Measurements from ENCODE around the gene SLC38A3.

Gene SLC38A3

DNA sequence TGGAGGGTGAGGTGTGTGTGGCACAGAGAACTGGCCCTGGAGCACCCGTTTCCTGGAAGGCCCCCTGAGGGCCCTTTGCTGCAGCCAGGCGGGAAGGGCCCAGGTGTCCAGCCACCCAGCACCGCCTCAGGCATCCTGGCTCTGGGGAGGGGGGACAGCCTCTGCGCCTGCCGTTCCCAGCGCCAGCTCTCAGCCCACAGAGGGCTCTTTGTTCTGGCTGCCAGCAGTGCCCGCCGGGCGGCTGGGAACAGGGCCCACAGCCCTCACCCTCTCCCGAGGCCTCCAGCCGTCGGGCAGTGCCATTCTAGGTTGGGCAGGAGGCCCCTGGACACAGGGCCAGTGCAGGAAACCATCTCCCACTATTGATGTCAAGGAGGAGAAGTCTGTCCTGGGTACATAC lies 8.3 kb downstream of the SLC38A3 start:
- peaks cover 2 to 3% of the 10 kb centered on the region in 2 experiments for H3K4me1 ChIP-seq (ENCODE audit: control insufficient read depth in 1 of 2, insufficient read depth in 2 of 2, low read length in 2 of 2)
- no peak overlapping the region for H3K4me3 ChIP-seq (ENCODE audit: low read depth, low read length)
- no peak overlapping the region for H4K8ac ChIP-seq (ENCODE audit: low read depth, low read length)
- WGBS (ENCODE audit: extremely low coverage, insufficient coverage, insufficient read length) = no CpG with 5 or more reads among the region's 12 CpGs
- H4K12ac ChIP-seq (ENCODE audit: low read depth, low read length) = no peak overlapping the region
- H3K23ac ChIP-seq (ENCODE audit: low read length) = no peak overlapping the region
- no peak overlapping the region for H2AFZ ChIP-seq (ENCODE audit: insufficient read depth, low read length, poor library complexity)
- H3K27me3 ChIP-seq (ENCODE audit: insufficient read depth, low read length) = no peaks in the 10 kb centered on the region
- no peak overlapping the region for H4K91ac ChIP-seq (ENCODE audit: low read depth, low read length)
- H3K27ac ChIP-seq (ENCODE audit: low read depth, low read length) = no peak overlapping the region
- H2BK12ac ChIP-seq (ENCODE audit: low read length) = no peak overlapping the region
- no peak overlapping the region for H2BK5ac ChIP-seq (ENCODE audit: low read depth, low read length, poor library complexity)
- H3K36me3 ChIP-seq (ENCODE audit: control insufficient read depth in 1 of 2, insufficient read depth in 2 of 2, low read length in 2 of 2) = peaks cover 0 to 2% of the 10 kb centered on the region in 2 experiments
- no peak overlapping the region for H3K18ac ChIP-seq (ENCODE audit: low read length)
- H3K9ac ChIP-seq (ENCODE audit: low read length) = no peak overlapping the region
- H3K4ac ChIP-seq (ENCODE audit: low read depth, low read length) = no peak overlapping the region
- no peak overlapping the region for H3K14ac ChIP-seq (ENCODE audit: low read length)
- H3K4me2 ChIP-seq (ENCODE audit: low read length) = no peak overlapping the region
- no peak overlapping the region for H2BK120ac ChIP-seq (ENCODE audit: insufficient read depth, low read length, poor library complexity)
- no peaks in the 10 kb centered on the region for H3K79me2 ChIP-seq (ENCODE audit: control insufficient read depth, insufficient read depth, low read length, poor library complexity)
- H2AK5ac ChIP-seq (ENCODE audit: low read length) = no peak overlapping the region
- peaks cover 3% of the 10 kb centered on the region for H3K9me3 ChIP-seq (ENCODE audit: insufficient read depth, low read depth, low read length)
- DNase-seq = no peak
- no peaks in the 10 kb centered on the region for H3K79me1 ChIP-seq (ENCODE audit: low read length)

DNA sequence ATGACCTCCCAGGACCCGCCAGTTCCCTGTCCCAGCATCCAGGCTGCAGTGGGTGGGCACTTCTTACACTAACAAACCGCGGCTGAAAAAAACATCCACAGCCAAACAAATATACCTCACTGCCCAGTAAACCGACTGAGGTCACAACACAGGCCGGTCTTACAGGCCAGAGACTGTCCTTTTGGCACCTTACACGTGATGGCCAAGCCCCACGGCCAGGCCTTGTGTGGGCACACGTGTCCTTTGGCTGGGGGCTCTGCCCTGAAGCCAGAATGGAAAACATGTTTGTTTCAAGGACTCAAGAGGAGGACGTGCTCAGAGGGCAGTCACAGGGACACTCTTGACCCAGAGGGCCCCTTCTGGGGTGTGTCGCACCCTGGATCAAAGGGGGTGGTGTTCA lies 9.8 kb downstream of the SLC38A3 start:
- Histone ChIP-seq H3K23ac (ENCODE audit: low read length) (no peak overlapping the region), H4K8ac (ENCODE audit: low read depth, low read length) (no peak overlapping the region), H3K14ac (ENCODE audit: low read length) (no peak overlapping the region)

DNA sequence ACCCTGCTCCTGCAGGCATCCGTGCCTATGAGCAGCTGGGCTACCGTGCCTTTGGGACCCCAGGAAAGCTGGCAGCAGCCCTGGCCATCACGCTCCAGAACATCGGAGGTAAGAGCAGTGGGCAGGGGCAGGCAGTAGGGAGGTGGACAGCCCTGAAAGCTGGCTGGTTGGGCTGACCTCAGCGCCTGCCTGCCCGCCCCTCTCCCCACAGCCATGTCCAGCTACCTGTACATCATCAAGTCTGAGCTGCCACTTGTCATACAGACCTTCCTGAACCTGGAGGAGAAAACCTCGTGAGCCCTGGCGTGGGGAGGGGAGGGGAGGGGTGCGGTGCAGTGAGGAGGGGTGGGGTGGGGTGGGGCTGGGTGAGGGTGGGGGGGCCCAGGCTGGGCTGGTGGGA lies 10.5 kb downstream of the SLC38A3 start:
- no CpG with 5 or more reads among the region's 9 CpGs for WGBS (ENCODE audit: extremely low coverage, insufficient coverage, insufficient read length)

More for the DNA sequence above, 9.8 kb downstream of the SLC38A3 start:
- Histone ChIP-seq H2BK5ac (ENCODE audit: low read depth, low read length, poor library complexity) (no peak overlapping the region), H4K12ac (ENCODE audit: low read depth, low read length) (no peak overlapping the region), H3K9me3 (ENCODE audit: insufficient read depth, low read depth, low read length) (peaks cover 3% of the 10 kb centered on the region), H3K36me3 (ENCODE audit: control insufficient read depth in 1 of 2, insufficient read depth in 2 of 2, low read length in 2 of 2) (peaks cover 2 to 4% of the 10 kb centered on the region in 2 experiments), H3K4me2 (ENCODE audit: low read length) (no peak overlapping the region), H3K79me1 (ENCODE audit: low read length) (no peaks in the 10 kb centered on the region), H3K4ac (ENCODE audit: low read depth, low read length) (no peak overlapping the region), H2BK12ac (ENCODE audit: low read length) (no peak overlapping the region), H2AK5ac (ENCODE audit: low read length) (no peak overlapping the region), H3K9ac (ENCODE audit: low read length) (no peak overlapping the region), H3K27me3 (ENCODE audit: insufficient read depth, low read length) (no peaks in the 10 kb centered on the region), H3K4me1 (ENCODE audit: control insufficient read depth in 1 of 2, insufficient read depth in 2 of 2, low read length in 2 of 2) (peaks cover 2 to 3% of the 10 kb centered on the region in 2 experiments), H2AFZ (ENCODE audit: insufficient read depth, low read length, poor library complexity) (no peak overlapping the region), H3K79me2 (ENCODE audit: control insufficient read depth, insufficient read depth, low read length, poor library complexity) (no peaks in the 10 kb centered on the region), H3K27ac (ENCODE audit: low read depth, low read length) (no peak overlapping the region), H3K18ac (ENCODE audit: low read length) (no peak overlapping the region), H4K91ac (ENCODE audit: low read depth, low read length) (no peak overlapping the region), H2BK120ac (ENCODE audit: insufficient read depth, low read length, poor library complexity) (no peak overlapping the region), H3K4me3 (ENCODE audit: low read depth, low read length) (no peak overlapping the region)
- DNase-seq = no peak
- no CpG with 5 or more reads among the region's 10 CpGs for WGBS (ENCODE audit: extremely low coverage, insufficient coverage, insufficient read length)

DNA sequence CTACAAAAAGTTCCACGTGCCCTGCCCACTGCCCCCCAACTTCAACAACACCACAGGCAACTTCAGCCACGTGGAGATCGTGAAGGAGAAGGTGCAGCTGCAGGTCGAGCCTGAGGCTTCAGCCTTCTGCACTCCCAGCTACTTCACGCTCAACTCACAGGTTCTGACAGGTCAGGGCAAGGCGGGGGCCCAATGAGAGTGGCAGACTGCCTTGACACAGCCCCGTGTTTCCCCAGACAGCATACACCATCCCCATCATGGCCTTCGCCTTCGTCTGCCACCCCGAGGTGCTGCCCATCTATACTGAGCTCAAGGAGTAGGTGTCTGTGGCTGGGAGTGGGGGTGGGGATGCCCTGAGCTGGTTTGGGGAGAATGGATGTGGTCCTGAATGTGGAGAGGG lies 12.6 kb downstream of the SLC38A3 start:
- H4K8ac ChIP-seq (ENCODE audit: low read depth, low read length) = no peak overlapping the region
- no peaks in the 10 kb centered on the region for H3K27me3 ChIP-seq (ENCODE audit: insufficient read depth, low read length)
- H3K79me2 ChIP-seq (ENCODE audit: control insufficient read depth, insufficient read depth, low read length, poor library complexity) = no peaks in the 10 kb centered on the region
- H2BK12ac ChIP-seq (ENCODE audit: low read length) = no peak overlapping the region
- H3K4me2 ChIP-seq (ENCODE audit: low read length) = no peak overlapping the region
- H2AK5ac ChIP-seq (ENCODE audit: low read length) = no peak overlapping the region
- H3K4me3 ChIP-seq (ENCODE audit: low read depth, low read length) = no peak overlapping the region
- no peak overlapping the region for H4K91ac ChIP-seq (ENCODE audit: low read depth, low read length)
- H3K14ac ChIP-seq (ENCODE audit: low read length) = no peak overlapping the region
- H2BK120ac ChIP-seq (ENCODE audit: insufficient read depth, low read length, poor library complexity) = no peak overlapping the region
- H3K4ac ChIP-seq (ENCODE audit: low read depth, low read length) = no peak overlapping the region
- no peak overlapping the region for H3K23ac ChIP-seq (ENCODE audit: low read length)
- H3K79me1 ChIP-seq (ENCODE audit: low read length) = no peaks in the 10 kb centered on the region
- H3K4me1 ChIP-seq (ENCODE audit: control insufficient read depth in 1 of 2, insufficient read depth in 2 of 2, low read length in 2 of 2) = peaks cover 2 to 3% of the 10 kb centered on the region in 2 experiments
- no peak overlapping the region for H3K27ac ChIP-seq (ENCODE audit: low read depth, low read length)
- peaks cover 2 to 4% of the 10 kb centered on the region in 2 experiments for H3K36me3 ChIP-seq (ENCODE audit: control insufficient read depth in 1 of 2, insufficient read depth in 2 of 2, low read length in 2 of 2)
- no CpG with 5 or more reads among the region's 10 CpGs for WGBS (ENCODE audit: extremely low coverage, insufficient coverage, insufficient read length)
- H2AFZ ChIP-seq (ENCODE audit: insufficient read depth, low read length, poor library complexity) = no peak overlapping the region
- H3K9ac ChIP-seq (ENCODE audit: low read length) = no peak overlapping the region
- H2BK5ac ChIP-seq (ENCODE audit: low read depth, low read length, poor library complexity) = no peak overlapping the region
- H4K12ac ChIP-seq (ENCODE audit: low read depth, low read length) = no peak overlapping the region
- no peak for DNase-seq
- no peak overlapping the region for H3K18ac ChIP-seq (ENCODE audit: low read length)
- H3K9me3 ChIP-seq (ENCODE audit: insufficient read depth, low read depth, low read length) = peaks cover 3% of the 10 kb centered on the region

More for the DNA sequence above, 10.5 kb downstream of the SLC38A3 start:
- Histone ChIP-seq H3K79me2 (ENCODE audit: control insufficient read depth, insufficient read depth, low read length, poor library complexity) (no peaks in the 10 kb centered on the region), H3K14ac (ENCODE audit: low read length) (no peak overlapping the region), H2AK5ac (ENCODE audit: low read length) (no peak overlapping the region), H4K91ac (ENCODE audit: low read depth, low read length) (no peak overlapping the region), H3K9me3 (ENCODE audit: insufficient read depth, low read depth, low read length) (peaks cover 3% of the 10 kb centered on the region), H3K9ac (ENCODE audit: low read length) (no peak overlapping the region), H3K27me3 (ENCODE audit: insufficient read depth, low read length) (no peaks in the 10 kb centered on the region), H3K4me1 (ENCODE audit: control insufficient read depth in 1 of 2, insufficient read depth in 2 of 2, low read length in 2 of 2) (peaks cover 2 to 3% of the 10 kb centered on the region in 2 experiments), H4K12ac (ENCODE audit: low read depth, low read length) (no peak overlapping the region), H3K27ac (ENCODE audit: low read depth, low read length) (no peak overlapping the region), H3K79me1 (ENCODE audit: low read length) (no peaks in the 10 kb centered on the region), H3K36me3 (ENCODE audit: control insufficient read depth in 1 of 2, insufficient read depth in 2 of 2, low read length in 2 of 2) (peaks cover 2 to 4% of the 10 kb centered on the region in 2 experiments), H3K4ac (ENCODE audit: low read depth, low read length) (no peak overlapping the region), H3K4me2 (ENCODE audit: low read length) (no peak overlapping the region), H3K23ac (ENCODE audit: low read length) (no peak overlapping the region), H3K18ac (ENCODE audit: low read length) (no peak overlapping the region), H2BK120ac (ENCODE audit: insufficient read depth, low read length, poor library complexity) (no peak overlapping the region), H2BK5ac (ENCODE audit: low read depth, low read length, poor library complexity) (no peak overlapping the region), H2BK12ac (ENCODE audit: low read length) (no peak overlapping the region), H4K8ac (ENCODE audit: low read depth, low read length) (no peak overlapping the region), H2AFZ (ENCODE audit: insufficient read depth, low read length, poor library complexity) (no peak overlapping the region), H3K4me3 (ENCODE audit: low read depth, low read length) (no peak overlapping the region)
- DNase-seq = no peak
